ENCODE measurements around the gene RASSF8.
A peak's percentile ranks its signal among the peaks of the same experiment; 100 is the strongest.

RASSF8 gene

GRCh38 chr12:25958428-25959070 is at the start of gene RASSF8:
Gene RASSF8 (plus strand): TSS chr12:25958682. CDS start chr12:26055344, 96,662 bp downstream.
- peak; percentile 77 for DNase-seq

- no peak for DNase-seq
These were observed 43.9 kb upstream of the RASSF8 start for GRCh38 chr12:25914551-25914950.

GRCh38 chr12:25924491-25925001 is 33.9 kb upstream of the RASSF8 start:
- no peak for DNase-seq

GRCh38 chr12:25925064-25925463 is 33.4 kb upstream of the RASSF8 start:
- DNase-seq, result no peak

- no peak for DNase-seq
These were observed 31.9 kb upstream of the RASSF8 start for GRCh38 chr12:25926536-25926935.

GRCh38 chr12:25929142-25929541 is 29.3 kb upstream of the RASSF8 start:
- DNase-seq, result no peak

GRCh38 chr12:25932971-25933370 is 25.5 kb upstream of the RASSF8 start:
- DNase-seq, result no peak

GRCh38 chr12:25934456-25934855 is 24.0 kb upstream of the RASSF8 start:
- DNase-seq, result no peak

GRCh38 chr12:25935355-25936144 is 22.9 kb upstream of the RASSF8 start:
- no peak for DNase-seq

- DNase-seq, result no peak
These were observed 21.4 kb upstream of the RASSF8 start for GRCh38 chr12:25937096-25937495.

GRCh38 chr12:25938581-25938980 is 19.9 kb upstream of the RASSF8 start:
- no peak for DNase-seq

- DNase-seq, result no peak
These were observed 18.9 kb upstream of the RASSF8 start for GRCh38 chr12:25939606-25940005.

- DNase-seq, result no peak
These were observed 17.6 kb upstream of the RASSF8 start for GRCh38 chr12:25940886-25941285.

GRCh38 chr12:25942709-25943108 is 15.8 kb upstream of the RASSF8 start:
- DNase-seq, result no peak

GRCh38 chr12:25943940-25944339 is 14.5 kb upstream of the RASSF8 start:
- DNase-seq, result no peak

GRCh38 chr12:25949343-25949742 is 9.1 kb upstream of the RASSF8 start:
- no peak for DNase-seq

- DNase-seq, result no peak
These were observed 8.0 kb upstream of the RASSF8 start for GRCh38 chr12:25950329-25951115.

- no peak for DNase-seq
These were observed 572 bp upstream of the RASSF8 start for GRCh38 chr12:25957793-25958427.

- DNase-seq, result peak; percentile 32
These were observed 834 bp downstream of the RASSF8 start for GRCh38 chr12:25959071-25959961.

- DNase-seq, result peak; percentile 29
These were observed 1.7 kb downstream of the RASSF8 start for GRCh38 chr12:25960143-25960542.

GRCh38 chr12:25960961-25961360 is 2.5 kb downstream of the RASSF8 start:
- DNase-seq, result no peak
